Spleen (tissue), 7 donors: ENCODE data around the gene ZDBF2.
"Not testable (repeated sequence)": the region's sequence is repeated elsewhere in the genome, so short reads cannot be mapped to it uniquely, and the experiment has no call there.

ENCODE experiments used
- POLR2A ChIP-seq, 3 donors: fragments of 450-650 bp; IDR thresholded peaks; one replicate each; pipeline ENCODE4 v1.5.1; 2017; ENCODE audit warnings: antibody characterized with exemption in 3 of 3, mild to moderate bottlenecking in 1 of 3
- POLR2AphosphoS5 ChIP-seq, 3 donors: sonication (generic); formaldehyde crosslinking; IDR thresholded peaks; one replicate each; pipeline ENCODE4 v1.5.1; 2017; ENCODE audit warnings: antibody characterized with exemption in 3 of 3
- TF ChIP-seq, protein P1 (sequence below), 11 experiments: fragments of 200-600 bp in 7 of 11; fragments of 450-650 bp in 4 of 11; sonication (generic) in 4 of 11; IDR thresholded peaks in 8 of 11; conservative IDR thresholded peaks in 3 of 11; 1 replicate in 7 of 11; 2 replicates in 4 of 11; pipeline versions ENCODE4 v1.4.0 to v1.8.0; 2016 to 2021; ENCODE audit warnings: antibody characterized with exemption in 11 of 11, inconsistent platforms in 4 of 11, mild to moderate bottlenecking in 1 of 11
- donor health status: DM: no; HTN: no; CAD: no; lungs with moderate emphysema.
- donor health status: DM: no; HTN: no; CAD: no.
- donor health status: DM: no; HTN: no; CAD: no.

DNA sequence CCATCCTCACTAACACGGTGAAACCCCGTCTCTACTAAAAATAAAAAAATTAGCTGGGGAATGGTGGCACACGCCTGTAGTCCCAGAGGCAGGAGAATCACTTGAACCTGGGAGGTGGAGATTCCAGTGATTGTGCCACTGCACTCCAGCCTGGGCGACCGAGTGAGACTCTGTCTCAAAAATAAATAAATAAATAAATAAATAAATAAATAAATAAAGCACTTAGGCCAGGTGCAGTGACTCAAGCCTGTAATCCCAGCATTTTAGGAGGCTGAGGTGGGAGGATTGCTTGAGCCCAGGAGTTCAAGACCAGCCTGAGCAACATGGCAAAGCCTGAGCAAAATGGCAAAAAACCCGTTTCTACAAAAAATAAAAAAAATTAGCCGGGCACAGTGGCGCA, 15.8 kb upstream of the ZDBF2 start:
- not testable (repeated sequence) for TF ChIP-seq POLR2AphosphoS5, POLR2A (IDR thresholded peaks at IDR 0.05)
- TF ChIP-seq, protein P1, sequence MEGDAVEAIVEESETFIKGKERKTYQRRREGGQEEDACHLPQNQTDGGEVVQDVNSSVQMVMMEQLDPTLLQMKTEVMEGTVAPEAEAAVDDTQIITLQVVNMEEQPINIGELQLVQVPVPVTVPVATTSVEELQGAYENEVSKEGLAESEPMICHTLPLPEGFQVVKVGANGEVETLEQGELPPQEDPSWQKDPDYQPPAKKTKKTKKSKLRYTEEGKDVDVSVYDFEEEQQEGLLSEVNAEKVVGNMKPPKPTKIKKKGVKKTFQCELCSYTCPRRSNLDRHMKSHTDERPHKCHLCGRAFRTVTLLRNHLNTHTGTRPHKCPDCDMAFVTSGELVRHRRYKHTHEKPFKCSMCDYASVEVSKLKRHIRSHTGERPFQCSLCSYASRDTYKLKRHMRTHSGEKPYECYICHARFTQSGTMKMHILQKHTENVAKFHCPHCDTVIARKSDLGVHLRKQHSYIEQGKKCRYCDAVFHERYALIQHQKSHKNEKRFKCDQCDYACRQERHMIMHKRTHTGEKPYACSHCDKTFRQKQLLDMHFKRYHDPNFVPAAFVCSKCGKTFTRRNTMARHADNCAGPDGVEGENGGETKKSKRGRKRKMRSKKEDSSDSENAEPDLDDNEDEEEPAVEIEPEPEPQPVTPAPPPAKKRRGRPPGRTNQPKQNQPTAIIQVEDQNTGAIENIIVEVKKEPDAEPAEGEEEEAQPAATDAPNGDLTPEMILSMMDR (IDR thresholded peaks at IDR 0.05 in 8 of 11, conservative IDR thresholded peaks at IDR 0.05 in 3 of 11), result not testable (repeated sequence)
